Hepatic stellate cell (primary cell): ENCODE data around the gene ALMS1.
A peak's percentile ranks its signal among the peaks of the same experiment; 100 is the strongest.
"Not testable (repeated sequence)": the region's sequence is repeated elsewhere in the genome, so short reads cannot be mapped to it uniquely, and the experiment has no call there.

Experiments
- DNase-seq: peaks from one replicate; pipeline ENCODE4 v3.0.0; 2011; ENCODE audit warnings: low spot score

Gene ALMS1

GRCh38 chr2:73402386-73403103 lies 16.9 kb downstream of the ALMS1 start:
- DNase-seq = no peak

GRCh38 chr2:73403237-73403636 lies 17.6 kb downstream of the ALMS1 start:
- no peak for DNase-seq

- DNase-seq = no peak
Observed at GRCh38 chr2:73404409-73404808, 18.8 kb downstream of the ALMS1 start.

DNA sequence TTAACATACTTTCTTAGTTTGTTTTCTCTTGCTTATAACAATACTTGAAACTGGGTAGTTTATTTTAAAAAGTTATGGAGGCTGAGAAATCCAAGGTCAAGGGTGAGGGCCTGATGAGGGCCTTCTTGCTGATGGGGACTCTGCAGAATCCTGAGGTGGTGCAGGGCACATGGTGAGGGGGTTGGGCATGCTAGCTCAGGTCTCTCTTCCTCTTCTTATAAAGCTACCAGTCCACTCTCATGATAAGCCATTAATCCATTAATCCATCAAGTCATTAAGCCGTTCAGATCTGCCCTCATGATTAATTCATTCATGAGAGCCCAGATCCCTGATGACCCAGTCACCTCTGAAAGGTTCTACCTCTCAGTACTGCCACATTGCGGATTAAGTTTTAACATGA lies 21.4 kb downstream of the ALMS1 start:
- DNase-seq = no peak

DNA sequence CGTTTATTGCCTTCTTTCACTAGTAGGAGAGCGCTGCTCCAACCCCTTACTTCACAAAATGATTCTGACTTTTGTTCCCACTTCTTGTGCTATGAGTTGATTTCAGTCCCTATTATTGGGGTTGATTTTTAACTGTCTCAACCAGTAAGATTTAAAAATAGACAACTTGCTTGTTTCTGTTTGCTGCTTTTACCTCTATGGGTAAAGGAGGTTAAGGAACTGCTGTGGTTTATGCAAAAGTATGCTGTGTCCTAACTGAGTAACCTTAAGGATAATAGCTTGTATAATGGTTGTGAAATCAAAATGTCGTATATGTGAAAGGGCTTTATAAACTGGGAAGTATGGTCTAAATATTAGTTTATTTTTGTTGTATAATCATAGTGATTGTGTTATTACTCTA lies 22.6 kb downstream of the ALMS1 start:
- DNase-seq = no peak

- no peak for DNase-seq
Observed at GRCh38 chr2:73414696-73415095, 29.1 kb downstream of the ALMS1 start.

DNA sequence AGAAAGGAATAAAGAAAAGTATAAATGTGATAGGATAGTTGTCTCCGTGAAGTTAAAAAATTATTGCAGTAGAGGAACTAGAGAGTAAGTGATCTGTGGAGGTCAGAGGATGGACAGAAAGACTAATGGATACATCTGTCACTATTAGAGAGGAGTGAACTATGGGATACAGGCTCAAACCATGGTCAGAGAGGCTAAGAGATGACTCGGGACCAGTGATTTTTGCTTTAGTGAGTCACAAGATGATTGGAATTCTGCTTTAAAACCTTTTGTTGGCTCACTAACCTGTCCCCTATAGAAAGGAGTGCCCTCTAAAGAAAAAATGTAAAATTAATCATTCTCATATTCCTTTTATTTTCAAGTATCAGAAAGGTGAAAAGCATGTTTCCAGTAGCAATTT lies 30.3 kb downstream of the ALMS1 start:
- no peak for DNase-seq

GRCh38 chr2:73418343-73418742 lies 32.7 kb downstream of the ALMS1 start:
- peak; percentile 6 for DNase-seq

- DNase-seq = no peak
Observed at GRCh38 chr2:73423913-73424312, 38.3 kb downstream of the ALMS1 start.

DNA sequence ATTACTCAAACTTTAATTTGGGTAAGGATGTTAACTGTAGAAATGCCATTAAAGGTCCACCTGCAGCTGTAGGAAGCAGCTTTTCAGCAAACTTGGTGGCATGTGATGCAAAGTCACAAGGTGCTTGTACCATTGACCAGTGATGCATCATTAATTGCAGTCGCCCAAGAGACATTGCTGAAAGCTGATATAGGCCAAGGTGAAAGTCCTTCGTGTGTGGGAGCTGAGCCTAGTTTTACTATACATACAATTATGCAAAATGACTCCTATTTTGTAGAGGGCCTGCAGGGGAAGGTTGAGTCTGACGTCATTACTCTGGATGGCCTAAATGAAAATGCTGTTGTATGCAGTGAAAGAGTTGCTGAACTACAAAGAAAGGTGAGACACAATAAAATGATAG lies 40.5 kb downstream of the ALMS1 start:
- no peak for DNase-seq

DNA sequence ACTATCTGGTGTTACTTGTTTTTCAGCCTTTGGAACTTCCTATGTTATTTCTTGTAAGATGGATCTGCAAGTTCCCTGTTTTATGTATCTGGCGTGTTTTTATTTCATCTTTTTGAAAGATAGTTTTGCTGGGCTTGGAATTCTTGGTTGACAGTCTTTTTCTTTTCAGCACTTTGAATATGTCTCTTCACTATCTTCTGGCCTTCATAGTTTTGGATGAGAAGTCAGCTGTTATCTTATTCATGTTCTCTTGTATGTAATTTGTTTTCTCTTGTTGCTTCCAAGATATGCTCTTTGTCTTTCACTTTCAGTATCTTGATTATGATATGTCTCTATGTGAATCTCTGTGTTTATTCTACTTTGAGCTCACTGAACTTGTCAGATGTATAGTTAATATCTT lies 50.4 kb downstream of the ALMS1 start:
- DNase-seq = no peak

GRCh38 chr2:73444202-73444601 lies 58.6 kb downstream of the ALMS1 start:
- DNase-seq = no peak

DNA sequence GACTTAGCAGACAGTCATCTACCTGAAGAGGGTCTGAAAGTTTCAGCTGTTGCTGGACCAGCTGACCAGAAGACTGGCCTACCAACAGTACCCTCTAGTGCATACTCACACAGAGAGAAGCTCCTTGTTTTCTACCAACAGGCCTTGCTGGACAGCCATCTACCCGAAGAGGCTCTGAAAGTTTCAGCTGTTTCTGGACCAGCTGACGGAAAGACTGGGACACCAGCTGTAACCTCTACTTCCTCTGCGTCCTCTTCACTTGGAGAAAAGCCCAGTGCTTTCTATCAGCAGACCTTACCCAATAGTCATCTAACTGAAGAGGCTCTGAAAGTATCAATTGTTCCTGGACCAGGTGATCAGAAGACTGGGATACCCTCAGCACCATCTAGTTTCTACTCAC lies 63.2 kb downstream of the ALMS1 start:
- DNase-seq = no peak

GRCh38 chr2:73449404-73449803 lies 63.8 kb downstream of the ALMS1 start:
- no peak for DNase-seq

DNA sequence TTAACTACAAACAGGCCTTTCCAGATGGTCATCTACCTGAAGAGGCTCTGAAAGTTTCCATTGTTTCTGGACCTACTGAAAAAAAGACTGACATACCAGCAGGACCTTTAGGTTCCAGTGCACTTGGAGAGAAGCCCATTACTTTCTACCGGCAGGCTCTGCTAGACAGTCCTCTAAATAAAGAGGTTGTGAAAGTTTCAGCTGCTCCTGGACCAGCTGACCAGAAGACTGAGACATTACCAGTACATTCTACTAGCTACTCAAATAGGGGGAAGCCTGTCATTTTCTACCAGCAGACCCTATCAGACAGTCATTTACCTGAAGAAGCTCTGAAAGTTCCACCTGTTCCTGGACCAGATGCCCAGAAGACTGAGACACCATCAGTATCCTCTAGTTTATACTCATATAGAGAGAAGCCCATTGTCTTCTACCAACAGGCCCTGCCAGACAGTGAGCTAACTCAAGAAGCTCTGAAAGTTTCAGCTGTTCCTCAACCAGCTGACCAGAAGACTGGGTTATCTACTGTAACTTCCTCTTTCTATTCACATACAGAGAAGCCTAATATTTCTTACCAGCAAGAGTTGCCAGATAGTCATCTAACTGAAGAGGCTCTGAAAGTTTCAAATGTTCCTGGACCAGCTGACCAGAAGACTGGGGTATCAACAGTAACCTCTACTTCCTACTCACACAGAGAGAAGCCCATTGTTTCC lies 65.8 kb downstream of the ALMS1 start:
- no peak for DNase-seq

DNA sequence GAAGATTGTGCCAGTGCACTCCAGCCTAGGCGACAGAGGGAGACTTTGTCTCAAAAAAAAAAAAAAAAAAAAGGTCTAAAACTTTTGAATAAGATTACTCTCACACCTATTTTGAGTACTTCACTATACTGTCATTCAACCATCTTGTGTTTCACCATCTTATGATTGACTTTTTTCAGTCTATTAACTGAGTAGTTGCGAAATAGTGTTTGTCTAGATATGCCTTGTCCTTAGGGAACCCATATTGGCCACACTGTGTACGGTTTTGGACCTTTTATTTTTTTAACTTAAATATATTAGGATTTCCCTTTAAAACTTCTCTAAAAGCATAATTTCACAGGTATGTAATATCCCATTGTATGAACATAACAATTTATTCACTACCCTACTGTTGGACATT lies 72.3 kb downstream of the ALMS1 start:
- no peak for DNase-seq

DNA sequence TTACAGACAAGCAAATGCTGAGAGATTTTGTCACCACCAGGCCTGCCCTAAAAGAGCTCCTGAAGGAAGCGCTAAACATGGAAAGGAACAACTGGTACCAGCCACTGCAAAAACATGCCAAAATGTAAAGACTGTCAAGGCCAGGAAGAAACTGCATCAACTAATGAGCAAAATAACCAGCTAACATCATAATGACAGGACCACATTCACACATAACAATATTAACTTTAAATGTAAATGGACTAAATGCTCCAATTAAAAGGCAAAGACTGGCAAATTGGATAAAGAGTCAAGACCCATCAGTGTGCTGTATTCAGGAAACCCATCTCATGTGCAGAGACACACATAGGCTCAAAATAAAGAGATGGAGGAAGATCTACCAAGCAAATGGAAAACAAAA lies 76.8 kb downstream of the ALMS1 start:
- not testable (repeated sequence) for DNase-seq

- no peak for DNase-seq
Observed at GRCh38 chr2:73468376-73468775, 82.7 kb downstream of the ALMS1 start.

DNA sequence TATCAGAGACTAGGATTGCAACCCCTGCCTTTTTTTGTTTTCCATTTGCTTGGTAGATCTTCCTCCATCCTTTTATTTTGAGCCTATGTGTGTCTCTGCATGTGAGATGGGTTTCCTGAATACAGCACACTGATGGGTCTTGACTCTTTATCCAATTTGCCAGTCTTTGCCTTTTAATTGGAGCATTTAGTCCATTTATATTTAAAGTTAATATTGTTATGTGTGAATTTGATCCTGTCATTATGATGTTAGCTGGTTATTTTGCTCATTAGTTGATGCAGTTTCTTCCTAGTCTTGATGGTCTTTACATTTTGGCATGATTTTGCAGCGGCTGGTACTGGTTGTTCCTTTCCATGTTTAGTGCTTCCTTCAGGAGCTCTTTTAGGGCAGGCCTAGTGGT lies 98.2 kb downstream of the ALMS1 start:
- not testable (repeated sequence) for DNase-seq

- no peak for DNase-seq
Observed at GRCh38 chr2:73487112-73487657, 101.5 kb downstream of the ALMS1 start.

- DNase-seq = no peak
Observed at GRCh38 chr2:73488079-73488478, 102.4 kb downstream of the ALMS1 start.

DNA sequence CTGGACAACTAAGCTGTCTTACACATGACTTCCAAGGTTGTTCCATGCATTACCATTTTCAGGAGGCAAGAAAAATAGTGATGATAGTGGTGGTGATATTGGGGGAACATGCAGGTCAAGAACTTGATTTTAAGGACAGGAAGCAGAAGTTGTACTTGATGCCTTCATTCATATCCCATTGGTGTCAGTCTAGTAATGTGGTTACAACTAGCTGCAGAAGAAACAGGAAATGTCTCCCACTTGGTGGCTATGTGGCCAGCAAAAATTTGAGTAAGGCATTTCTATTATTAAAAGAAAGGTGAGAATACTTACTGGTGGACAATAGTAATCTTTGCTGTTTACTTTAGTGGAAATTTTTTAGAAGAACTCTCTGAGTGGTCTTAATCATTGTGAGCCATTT lies 103.4 kb downstream of the ALMS1 start:
- no peak for DNase-seq

GRCh38 chr2:73494031-73494430 lies 108.4 kb downstream of the ALMS1 start:
- no peak for DNase-seq
